K562 (cell line): ENCODE results near the gene AP1G1. TPM values are rescaled to one million over a fixed set of nuclear protein-coding genes. Genes with fewer than 3 reads are reported as not detected.

Experiments used
- ATF7 ChIP-seq: fragments of 450-650 bp; IDR thresholded peaks from 2 replicates; pipeline ENCODE4 v1.7.1; 2014; ENCODE audit warnings: mild to moderate bottlenecking, moderate library complexity
- EP400 ChIP-seq: fragments of 450-650 bp; IDR thresholded peaks from 2 replicates; pipeline ENCODE4 v1.6.1; 2017; ENCODE audit warnings: antibody characterized with exemption, mild to moderate bottlenecking, moderate library complexity
- HDGF ChIP-seq: fragments of 450-650 bp; IDR thresholded peaks from 2 replicates; pipeline ENCODE4 v1.6.1; 2016
- HNRNPUL1 ChIP-seq: fragments of 200-400 bp; formaldehyde crosslinking; IDR thresholded peaks from 2 replicates; pipeline ENCODE4 v1.6.1; 2017; ENCODE audit warnings: low read length
- NCOA1 ChIP-seq: fragments of 450-650 bp; IDR thresholded peaks from 2 replicates; pipeline ENCODE4 v1.6.1; 2016; ENCODE audit warnings: low read depth
- NFIX ChIP-seq: fragments of 250-450 bp; sonication (Bioruptor Pico); IDR thresholded peaks from 2 replicates; pipeline ENCODE4 v1.4.0; 2020; ENCODE audit warnings: low read depth, mild to moderate bottlenecking, moderate library complexity
- POLR3G ChIP-seq: IDR thresholded peaks from 2 replicates; pipeline ENCODE4 v1.6.1; 2011; ENCODE audit not compliant: insufficient read length, insufficient replicate concordance; ENCODE audit errors: extremely low read depth
- RBFOX2 ChIP-seq: fragments of 200-400 bp; formaldehyde crosslinking; IDR thresholded peaks from 2 replicates; pipeline ENCODE4 v1.6.1; 2017; ENCODE audit warnings: low read depth, mild to moderate bottlenecking, low read length, moderate library complexity
- SMAD3 ChIP-seq: fragments of 450-650 bp; formaldehyde crosslinking; conservative IDR thresholded peaks from 2 replicates; pipeline ENCODE4 v1.4.0; 2020; ENCODE audit warnings: mild to moderate bottlenecking
- ZSCAN29 ChIP-seq: fragments of 450-650 bp; IDR thresholded peaks from 2 replicates; pipeline ENCODE4 v1.6.1; 2017
- polyA plus RNA-seq, 8 experiments: library from polyadenylated mRNA; depleted of rRNA in 4 of 8; stranded (reverse) in 5 of 8; unstranded in 3 of 8; fragments of >200 nt; fragmentation: Nextera tagmentation in 2 of 8; fragmentation: Illumina TruSeq in 1 of 8; extraction: Ambion mirVana in 2 of 8; extraction: Trizol in 1 of 8; gene quantifications; 2 replicates each; pipeline versions ENCODE4 v1.2.1 to v1.2.3, GENCODE V29; 2011 to 2014; ENCODE audit warnings: inconsistent platforms in 1 of 8, missing spikeins in 1 of 8
- total RNA-seq, 7 experiments: library from RNA; depleted of rRNA in 6 of 7; stranded (reverse); fragments of >200 nt in 6 of 7; fragmentation: Illumina TruSeq in 2 of 7; extraction: Trizol in 2 of 7; gene quantifications; 2 replicates each; pipeline versions ENCODE4 v1.2.1 to v1.2.3, GENCODE V29; 2011 to 2021; ENCODE audit warnings: low replicate concordance in 1 of 7
- TF ChIP-seq, protein P1 (sequence below): fragments of 450-650 bp; IDR thresholded peaks from 2 replicates; pipeline ENCODE4 v1.6.1; 2016; ENCODE audit warnings: low read depth
- TF ChIP-seq, protein P2 (sequence below): fragments of 450-650 bp; IDR thresholded peaks from 2 replicates; pipeline ENCODE4 v1.7.1; 2018; ENCODE audit warnings: mild to moderate bottlenecking, low read depth; ENCODE audit not compliant: partially characterized antibody
- TF ChIP-seq, protein P3 (sequence below): sonication (generic); formaldehyde crosslinking; IDR thresholded peaks from 2 replicates; pipeline ENCODE4 v1.8.0; 2023; ENCODE audit warnings: mild to moderate bottlenecking, missing genetic modification reagents

AP1G1 gene
- total and polyA plus RNA-seq, 9 of the 15 experiments (the other 6 are each of a cell fraction or from before 2014, with no cell fraction given) = 7.0 to 59.2 (median 42.0) TPM

DNA sequence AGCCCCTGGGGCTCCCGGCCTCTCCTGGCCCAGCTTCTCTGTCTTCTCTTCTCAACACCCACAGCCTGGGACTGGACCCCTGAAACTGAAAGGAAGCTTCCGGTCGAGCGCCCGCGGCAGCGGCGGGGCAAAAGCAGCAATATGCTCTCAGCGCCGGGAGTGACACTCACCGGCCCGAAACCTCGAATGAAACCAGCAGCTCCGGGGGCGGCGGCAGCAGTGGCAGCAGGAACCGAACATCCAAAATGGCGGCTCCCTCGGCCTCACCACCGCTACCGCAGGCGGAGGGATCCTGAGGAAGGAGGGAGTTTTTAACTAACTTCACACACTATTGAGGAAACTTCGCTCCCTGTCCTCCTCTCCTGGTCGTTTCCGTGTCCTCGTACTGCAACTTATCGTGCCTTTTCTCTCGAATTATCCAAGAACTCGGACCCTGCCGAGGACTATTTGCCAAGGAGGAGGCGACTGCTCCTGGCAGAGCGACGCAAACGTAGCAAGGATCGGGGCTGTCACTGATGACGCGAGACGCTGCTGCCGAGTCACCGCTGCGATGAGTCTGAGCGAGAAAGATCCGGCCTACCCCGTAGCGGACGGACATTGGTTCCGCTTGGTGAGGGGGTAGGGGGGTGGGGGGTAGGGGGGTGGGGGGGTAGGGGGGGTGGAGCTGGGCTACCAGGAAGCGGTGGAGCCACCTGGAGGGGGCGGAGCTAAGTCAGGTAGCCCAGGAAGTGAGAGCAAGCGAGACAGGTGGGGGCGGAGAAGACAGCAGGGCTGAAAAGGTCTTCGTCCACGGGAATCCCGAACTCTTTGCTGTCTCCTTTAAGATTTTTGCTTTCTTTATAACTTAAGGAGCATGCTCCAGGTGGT, at the start of gene AP1G1 (continued):
- TF ChIP-seq, protein P1, sequence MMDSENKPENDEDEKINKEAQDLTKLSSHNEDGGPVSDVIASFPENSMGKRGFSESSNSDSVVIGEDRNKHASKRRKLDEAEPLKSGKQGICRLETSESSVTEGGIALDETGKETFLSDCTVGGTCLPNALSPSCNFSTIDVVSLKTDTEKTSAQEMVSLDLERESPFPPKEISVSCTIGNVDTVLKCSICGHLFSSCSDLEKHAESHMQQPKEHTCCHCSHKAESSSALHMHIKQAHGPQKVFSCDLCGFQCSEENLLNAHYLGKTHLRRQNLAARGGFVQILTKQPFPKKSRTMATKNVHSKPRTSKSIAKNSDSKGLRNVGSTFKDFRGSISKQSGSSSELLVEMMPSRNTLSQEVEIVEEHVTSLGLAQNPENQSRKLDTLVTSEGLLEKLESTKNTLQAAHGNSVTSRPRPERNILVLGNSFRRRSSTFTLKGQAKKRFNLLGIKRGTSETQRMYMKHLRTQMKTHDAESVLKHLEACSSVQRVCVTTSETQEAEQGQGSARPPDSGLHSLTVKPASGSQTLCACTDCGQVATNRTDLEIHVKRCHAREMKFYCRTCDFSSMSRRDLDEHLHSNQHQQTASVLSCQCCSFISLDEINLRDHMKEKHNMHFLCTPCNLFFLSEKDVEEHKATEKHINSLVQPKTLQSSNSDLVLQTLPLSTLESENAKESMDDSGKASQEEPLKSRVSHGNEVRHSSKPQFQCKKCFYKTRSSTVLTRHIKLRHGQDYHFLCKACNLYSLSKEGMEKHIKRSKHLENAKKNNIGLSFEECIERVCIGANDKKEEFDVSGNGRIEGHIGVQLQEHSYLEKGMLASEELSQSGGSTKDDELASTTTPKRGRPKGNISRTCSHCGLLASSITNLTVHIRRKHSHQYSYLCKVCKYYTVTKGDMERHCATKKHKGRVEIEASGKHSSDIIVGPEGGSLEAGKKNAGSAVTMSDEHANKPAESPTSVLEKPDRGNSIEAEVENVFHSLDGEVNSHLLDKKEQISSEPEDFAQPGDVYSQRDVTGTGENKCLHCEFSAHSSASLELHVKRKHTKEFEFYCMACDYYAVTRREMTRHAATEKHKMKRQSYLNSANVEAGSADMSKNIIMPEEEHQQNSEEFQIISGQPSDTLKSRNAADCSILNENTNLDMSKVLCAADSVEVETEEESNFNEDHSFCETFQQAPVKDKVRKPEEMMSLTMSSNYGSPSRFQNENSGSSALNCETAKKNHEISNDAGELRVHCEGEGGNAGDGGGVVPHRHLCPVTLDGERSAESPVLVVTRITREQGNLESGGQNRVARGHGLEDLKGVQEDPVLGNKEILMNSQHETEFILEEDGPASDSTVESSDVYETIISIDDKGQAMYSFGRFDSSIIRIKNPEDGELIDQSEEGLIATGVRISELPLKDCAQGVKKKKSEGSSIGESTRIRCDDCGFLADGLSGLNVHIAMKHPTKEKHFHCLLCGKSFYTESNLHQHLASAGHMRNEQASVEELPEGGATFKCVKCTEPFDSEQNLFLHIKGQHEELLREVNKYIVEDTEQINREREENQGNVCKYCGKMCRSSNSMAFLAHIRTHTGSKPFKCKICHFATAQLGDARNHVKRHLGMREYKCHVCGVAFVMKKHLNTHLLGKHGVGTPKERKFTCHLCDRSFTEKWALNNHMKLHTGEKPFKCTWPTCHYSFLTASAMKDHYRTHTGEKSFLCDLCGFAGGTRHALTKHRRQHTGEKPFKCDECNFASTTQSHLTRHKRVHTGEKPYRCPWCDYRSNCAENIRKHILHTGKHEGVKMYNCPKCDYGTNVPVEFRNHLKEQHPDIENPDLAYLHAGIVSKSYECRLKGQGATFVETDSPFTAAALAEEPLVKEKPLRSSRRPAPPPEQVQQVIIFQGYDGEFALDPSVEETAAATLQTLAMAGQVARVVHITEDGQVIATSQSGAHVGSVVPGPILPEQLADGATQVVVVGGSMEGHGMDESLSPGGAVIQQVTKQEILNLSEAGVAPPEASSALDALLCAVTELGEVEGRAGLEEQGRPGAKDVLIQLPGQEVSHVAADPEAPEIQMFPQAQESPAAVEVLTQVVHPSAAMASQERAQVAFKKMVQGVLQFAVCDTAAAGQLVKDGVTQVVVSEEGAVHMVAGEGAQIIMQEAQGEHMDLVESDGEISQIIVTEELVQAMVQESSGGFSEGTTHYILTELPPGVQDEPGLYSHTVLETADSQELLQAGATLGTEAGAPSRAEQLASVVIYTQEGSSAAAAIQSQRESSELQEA = no peak
- TF ChIP-seq NCOA1 = peak; percentile 89
- no peak for TF ChIP-seq HNRNPUL1
- no peak for TF ChIP-seq NFIX (CRISPR knock-in tag)
- no peak for TF ChIP-seq HDGF
- TF ChIP-seq POLR3G = no peak
- TF ChIP-seq, protein P2, sequence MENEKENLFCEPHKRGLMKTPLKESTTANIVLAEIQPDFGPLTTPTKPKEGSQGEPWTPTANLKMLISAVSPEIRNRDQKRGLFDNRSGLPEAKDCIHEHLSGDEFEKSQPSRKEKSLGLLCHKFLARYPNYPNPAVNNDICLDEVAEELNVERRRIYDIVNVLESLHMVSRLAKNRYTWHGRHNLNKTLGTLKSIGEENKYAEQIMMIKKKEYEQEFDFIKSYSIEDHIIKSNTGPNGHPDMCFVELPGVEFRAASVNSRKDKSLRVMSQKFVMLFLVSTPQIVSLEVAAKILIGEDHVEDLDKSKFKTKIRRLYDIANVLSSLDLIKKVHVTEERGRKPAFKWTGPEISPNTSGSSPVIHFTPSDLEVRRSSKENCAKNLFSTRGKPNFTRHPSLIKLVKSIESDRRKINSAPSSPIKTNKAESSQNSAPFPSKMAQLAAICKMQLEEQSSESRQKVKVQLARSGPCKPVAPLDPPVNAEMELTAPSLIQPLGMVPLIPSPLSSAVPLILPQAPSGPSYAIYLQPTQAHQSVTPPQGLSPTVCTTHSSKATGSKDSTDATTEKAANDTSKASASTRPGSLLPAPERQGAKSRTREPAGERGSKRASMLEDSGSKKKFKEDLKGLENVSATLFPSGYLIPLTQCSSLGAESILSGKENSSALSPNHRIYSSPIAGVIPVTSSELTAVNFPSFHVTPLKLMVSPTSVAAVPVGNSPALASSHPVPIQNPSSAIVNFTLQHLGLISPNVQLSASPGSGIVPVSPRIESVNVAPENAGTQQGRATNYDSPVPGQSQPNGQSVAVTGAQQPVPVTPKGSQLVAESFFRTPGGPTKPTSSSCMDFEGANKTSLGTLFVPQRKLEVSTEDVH = peak; percentile 86
- TF ChIP-seq SMAD3 (CRISPR knock-in tag) = no peak
- TF ChIP-seq ZSCAN29 = no peak
- TF ChIP-seq RBFOX2 = peak; percentile 99
- peak; percentile 99 for TF ChIP-seq EP400
- TF ChIP-seq, protein P3, sequence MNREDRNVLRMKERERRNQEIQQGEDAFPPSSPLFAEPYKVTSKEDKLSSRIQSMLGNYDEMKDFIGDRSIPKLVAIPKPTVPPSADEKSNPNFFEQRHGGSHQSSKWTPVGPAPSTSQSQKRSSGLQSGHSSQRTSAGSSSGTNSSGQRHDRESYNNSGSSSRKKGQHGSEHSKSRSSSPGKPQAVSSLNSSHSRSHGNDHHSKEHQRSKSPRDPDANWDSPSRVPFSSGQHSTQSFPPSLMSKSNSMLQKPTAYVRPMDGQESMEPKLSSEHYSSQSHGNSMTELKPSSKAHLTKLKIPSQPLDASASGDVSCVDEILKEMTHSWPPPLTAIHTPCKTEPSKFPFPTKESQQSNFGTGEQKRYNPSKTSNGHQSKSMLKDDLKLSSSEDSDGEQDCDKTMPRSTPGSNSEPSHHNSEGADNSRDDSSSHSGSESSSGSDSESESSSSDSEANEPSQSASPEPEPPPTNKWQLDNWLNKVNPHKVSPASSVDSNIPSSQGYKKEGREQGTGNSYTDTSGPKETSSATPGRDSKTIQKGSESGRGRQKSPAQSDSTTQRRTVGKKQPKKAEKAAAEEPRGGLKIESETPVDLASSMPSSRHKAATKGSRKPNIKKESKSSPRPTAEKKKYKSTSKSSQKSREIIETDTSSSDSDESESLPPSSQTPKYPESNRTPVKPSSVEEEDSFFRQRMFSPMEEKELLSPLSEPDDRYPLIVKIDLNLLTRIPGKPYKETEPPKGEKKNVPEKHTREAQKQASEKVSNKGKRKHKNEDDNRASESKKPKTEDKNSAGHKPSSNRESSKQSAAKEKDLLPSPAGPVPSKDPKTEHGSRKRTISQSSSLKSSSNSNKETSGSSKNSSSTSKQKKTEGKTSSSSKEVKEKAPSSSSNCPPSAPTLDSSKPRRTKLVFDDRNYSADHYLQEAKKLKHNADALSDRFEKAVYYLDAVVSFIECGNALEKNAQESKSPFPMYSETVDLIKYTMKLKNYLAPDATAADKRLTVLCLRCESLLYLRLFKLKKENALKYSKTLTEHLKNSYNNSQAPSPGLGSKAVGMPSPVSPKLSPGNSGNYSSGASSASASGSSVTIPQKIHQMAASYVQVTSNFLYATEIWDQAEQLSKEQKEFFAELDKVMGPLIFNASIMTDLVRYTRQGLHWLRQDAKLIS (CRISPR knock-in tag) = peak; percentile 95
- peak; percentile 94 for TF ChIP-seq ATF7
